IMR-90 (cell line): ENCODE measurements around the gene DLX3. TPM values are rescaled to one million over a fixed set of nuclear protein-coding genes. Genes with fewer than 3 reads are reported as not detected.
A peak's percentile ranks its signal among the peaks of the same experiment; 100 is the strongest.

ENCODE experiments used
- ATAC-seq: fragments of 200-7000 bp; cut with Tn5 transposase; 2 replicates; pipeline ENCODE4 v1.9.1; 2020; ENCODE audit warnings: low read depth, mild to moderate bottlenecking, moderate library complexity
- BruUV-seq: library from RNA; stranded (reverse); fragments of 400-500 nt; replicated peaks from 2 replicates; lab custom pipeline; 2021; lab: Mats Ljungman, UMichigan
- CTCF ChIA-PET: fragments of 300-600 bp; formaldehyde crosslinking; extraction: SDS; loops from one replicate; lab custom pipeline; 2021; ENCODE audit warnings: antibody characterized with exemption; lab: Yijun Ruan, JAX
- POLR2A ChIA-PET: fragments of 300-600 bp; sonication (Branson Sonifier 250); formaldehyde crosslinking; loops from one replicate; lab custom pipeline; 2022; ENCODE audit warnings: antibody characterized with exemption; ENCODE audit not compliant: unreplicated experiment; lab: Charles Lee
- DNase-seq: peaks from one replicate; pipeline ENCODE4 v3.0.0; 2013
- H2AFZ ChIP-seq: replicated peaks from 2 replicates; pipeline ENCODE3; 2013; ENCODE audit warnings: low read length, mild to moderate bottlenecking; ENCODE audit not compliant: poor library complexity
- H2AK5ac ChIP-seq: 2 replicates; pipeline ENCODE4 v1.6.1; 2013; ENCODE audit warnings: low read depth, low read length, inconsistent platforms
- H2AK9ac ChIP-seq: replicated peaks from 2 replicates; pipeline ENCODE3; 2013; ENCODE audit warnings: mild to moderate bottlenecking, low read depth, low read length, moderate library complexity; ENCODE audit not compliant: poor library complexity
- H2BK120ac ChIP-seq: 2 replicates; pipeline ENCODE4 v1.6.1; 2013; ENCODE audit warnings: low read depth, low read length, inconsistent platforms
- H2BK15ac ChIP-seq: 3 replicates; pipeline ENCODE4 v1.6.1; 2013; ENCODE audit warnings: low read depth, low read length, inconsistent platforms
- H2BK20ac ChIP-seq: 2 replicates; pipeline ENCODE4 v1.6.1; 2013; ENCODE audit warnings: low read depth, mild to moderate bottlenecking, inconsistent platforms, low read length, moderate library complexity
- H2BK5ac ChIP-seq: 2 replicates; pipeline ENCODE4 v1.6.1; 2013; ENCODE audit warnings: mild to moderate bottlenecking, low read depth, low read length, inconsistent platforms; ENCODE audit not compliant: poor library complexity, severe bottlenecking
- H3K14ac ChIP-seq: replicated peaks from 2 replicates; pipeline ENCODE4 v1.6.1; 2013; ENCODE audit warnings: low read depth, low read length, inconsistent platforms
- H3K18ac ChIP-seq: 2 replicates; pipeline ENCODE4 v1.6.1; 2013; ENCODE audit warnings: low read depth, low read length, control low read depth
- H3K23ac ChIP-seq: 2 replicates; pipeline ENCODE4 v1.6.1; 2013; ENCODE audit warnings: low read depth, low read length, inconsistent platforms
- H3K27ac ChIP-seq: 2 replicates; pipeline ENCODE4 v1.5.1; 2013; ENCODE audit warnings: mild to moderate bottlenecking, control low read depth, low read length; ENCODE audit not compliant: insufficient read depth
- H3K27me3 ChIP-seq: 2 replicates; pipeline ENCODE4 v1.6.1; 2013; ENCODE audit warnings: low read length; ENCODE audit not compliant: control insufficient read depth, insufficient read depth
- H3K36me3 ChIP-seq: 2 replicates; pipeline ENCODE4 v1.6.1; 2013; ENCODE audit warnings: low read length, mixed read lengths; ENCODE audit not compliant: control insufficient read depth, insufficient read depth
- H3K4ac ChIP-seq: 2 replicates; pipeline ENCODE4 v1.6.1; 2013; ENCODE audit warnings: low read depth, low read length, inconsistent platforms
- H3K4me1 ChIP-seq: 2 replicates; pipeline ENCODE4 v1.6.1; 2013; ENCODE audit warnings: low read length, mixed read lengths; ENCODE audit not compliant: control insufficient read depth, insufficient read depth
- H3K4me2 ChIP-seq: 2 replicates; pipeline ENCODE4 v1.6.1; 2013; ENCODE audit warnings: low read depth, mild to moderate bottlenecking, control low read depth, low read length, moderate library complexity
- H3K4me3 ChIP-seq: 2 replicates; pipeline ENCODE4 v1.5.1; 2013; ENCODE audit warnings: low read depth, mild to moderate bottlenecking, control low read depth, low read length, moderate library complexity; ENCODE audit not compliant: insufficient read depth
- H3K56ac ChIP-seq: 2 replicates; pipeline ENCODE4 v1.6.1; 2013; ENCODE audit warnings: low read length, inconsistent platforms; ENCODE audit not compliant: insufficient read depth; ENCODE audit errors: extremely low read depth
- H3K79me1 ChIP-seq, 2 experiments: 2 replicates each; pipeline ENCODE4 v1.6.1; 2013; ENCODE audit warnings: low read length in 2 of 2, inconsistent platforms in 1 of 2, low read depth in 1 of 2
- H3K9ac ChIP-seq: 2 replicates; pipeline ENCODE4 v1.6.1; 2013; ENCODE audit warnings: low read depth, low read length, control low read depth
- H3K9me1 ChIP-seq: 2 replicates; pipeline ENCODE4 v1.6.1; 2013; ENCODE audit warnings: low read length, inconsistent platforms; ENCODE audit not compliant: insufficient read depth
- H3K9me3 ChIP-seq: 2 replicates; pipeline ENCODE4 v1.6.1; 2013; ENCODE audit warnings: low read length; ENCODE audit not compliant: control insufficient read depth, insufficient read depth
- H4K20me1 ChIP-seq: 2 replicates; pipeline ENCODE4 v1.6.1; 2013; ENCODE audit warnings: low read length, inconsistent platforms; ENCODE audit not compliant: insufficient read depth
- H4K5ac ChIP-seq: 2 replicates; pipeline ENCODE4 v1.6.1; 2013; ENCODE audit warnings: mild to moderate bottlenecking, low read depth, low read length, control low read depth
- H4K8ac ChIP-seq, 2 experiments: 2 replicates each; pipeline ENCODE4 v1.6.1; 2013; ENCODE audit warnings: low read depth in 2 of 2, low read length in 2 of 2, control low read depth in 1 of 2, inconsistent platforms in 1 of 2
- H4K91ac ChIP-seq: 2 replicates; pipeline ENCODE4 v1.6.1; 2013; ENCODE audit warnings: low read depth, low read length, inconsistent platforms; ENCODE audit not compliant: insufficient read depth
- BHLHE40 ChIP-seq: fragments of 150-350 bp; IDR thresholded peaks from 2 replicates; pipeline ENCODE4 v1.6.1; 2016; ENCODE audit warnings: mild to moderate bottlenecking, low read depth, low read length
- FOS ChIP-seq: fragments of 150-350 bp; IDR thresholded peaks from 2 replicates; pipeline ENCODE4 v1.6.1; 2016; ENCODE audit warnings: low read depth, low read length
- MAFK ChIP-seq: IDR thresholded peaks from 2 replicates; pipeline ENCODE4 v1.6.1; 2012; ENCODE audit warnings: low read depth, low read length, improper control_type of control experiment
- NFE2L2 ChIP-seq: fragments of 150-350 bp; IDR thresholded peaks from 2 replicates; pipeline ENCODE4 v1.6.1; 2016; ENCODE audit warnings: low read depth, mild to moderate bottlenecking, low read length
- SMC3 ChIP-seq: fragments of 150-350 bp; IDR thresholded peaks from 2 replicates; pipeline ENCODE4 v1.6.1; 2016; ENCODE audit warnings: low read depth, mild to moderate bottlenecking, antibody characterized with exemption, low read length, moderate library complexity
- WGBS, 2 experiments: methylation state at CpG; one replicate each; pipeline versions ENCODE4 v1.1.5 to v1.1.7; 2013; ENCODE audit warnings: missing lambda C conversion rate in 2 of 2; ENCODE audit not compliant: insufficient read length in 1 of 2; ENCODE audit errors: extremely low coverage in 2 of 2; 5-methylcytosine and 5-hydroxymethylcytosine counted together
- dilution Hi-C: fragments of 300-500 bp; cut with HindIII; formaldehyde crosslinking; loops from one replicate; pipeline ENCODE4 v1.14.3; 2018; ENCODE audit warnings: low sequenced_read_pairs; ENCODE audit not compliant: unreplicated experiment
- in situ Hi-C: fragments of 300-500 bp; cut with MboI; formaldehyde crosslinking; loops from 3 replicates; pipeline ENCODE4 v1.14.3; 2019; ENCODE audit warnings: low sequenced_read_pairs, inconsistent platforms, mixed read lengths
- intact Hi-C: fragments of 100-400 bp; cut with micrococcal nuclease; formaldehyde crosslinking; loops from 2 replicates; pipeline ENCODE4 v1.10.0; 2022
- polyA plus RNA-seq, 3 experiments: library from polyadenylated mRNA; depleted of rRNA; stranded (reverse); fragments of >200 nt; gene quantifications; 2 replicates each; pipeline ENCODE4 v1.2.3, GENCODE V29; 2012; ENCODE audit warnings: low replicate concordance in 1 of 3
- total RNA-seq: library from RNA; depleted of rRNA; stranded (reverse); fragments of >200 nt; gene quantifications from 2 replicates; pipeline ENCODE4 v1.2.3, GENCODE V29; 2012
- TF ChIP-seq, protein P1 (sequence below): conservative IDR thresholded peaks from 2 replicates; pipeline ENCODE4 v1.5.1; 2012; ENCODE audit warnings: mild to moderate bottlenecking, low read depth, low read length, improper control_type of control experiment
- TF ChIP-seq, protein P2 (sequence below): fragments of 150-350 bp; IDR thresholded peaks from 2 replicates; pipeline ENCODE4 v1.6.1; 2017; ENCODE audit warnings: mild to moderate bottlenecking, antibody characterized with exemption, low read length, low read depth

Gene DLX3
- total and polyA plus RNA-seq, 2 of the 4 experiments (the other 2 are of a cell fraction) = not detected

DNA sequence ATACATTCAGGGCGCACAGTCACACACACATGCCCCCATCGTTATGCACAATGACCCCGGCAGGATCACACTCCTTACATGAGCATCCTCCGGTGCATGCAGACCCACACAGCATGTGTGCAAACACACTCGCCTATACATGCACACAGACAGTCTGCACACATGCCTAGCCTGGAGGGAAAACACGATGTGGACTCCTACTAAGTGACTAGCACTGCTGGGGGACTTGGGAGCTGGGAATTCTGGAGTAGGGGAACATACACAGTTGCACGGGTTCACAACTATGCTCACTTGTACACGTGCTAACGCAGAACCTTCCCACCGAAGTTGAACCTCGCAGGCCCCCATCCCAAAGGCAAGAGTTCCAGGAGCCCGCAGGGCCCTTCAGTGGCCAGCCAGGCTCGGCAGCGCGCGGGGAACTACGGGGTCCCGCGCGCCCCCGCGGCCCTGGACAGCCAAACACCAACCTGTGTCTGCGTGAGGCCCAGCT is 2.0 kb downstream of the DLX3 start:
- Histone ChIP-seq H2AK5ac (no peak overlapping the region), H3K23ac (no peak overlapping the region), H2AFZ (peak overlapping the region; percentile 67), H3K18ac (no peak overlapping the region), H3K36me3 (no peaks in the 10 kb centered on the region), H3K4ac (no peak overlapping the region), H3K27ac (no peak overlapping the region), H2BK5ac (no peak overlapping the region), H2BK15ac (no peak overlapping the region), H4K20me1 (peaks cover 7% of the 10 kb centered on the region; the same call in 1 of the 2 replicates), H3K27me3 (peaks cover 88% of the 10 kb centered on the region), H2AK9ac (no peak overlapping the region), H3K9me3 (peaks cover 2% of the 10 kb centered on the region; the same call in 1 of the 2 replicates), H3K4me1 (peaks cover 3% of the 10 kb centered on the region; the same call in 1 of the 2 replicates), H4K91ac (no peak overlapping the region), H3K79me1 (no peaks in the 10 kb centered on the region), H2BK120ac (no peak overlapping the region), H3K14ac (no peak overlapping the region), H3K4me3 (no peak overlapping the region), H3K9me1 (no peaks in the 10 kb centered on the region), H4K8ac (no peak overlapping the region), H3K56ac (no peak overlapping the region), H3K4me2 (no peak overlapping the region; the same call in 1 of the 2 replicates), H3K9ac (no peak overlapping the region), H2BK20ac (no peak overlapping the region), H4K5ac (no peak overlapping the region)
- in situ Hi-C loops = loop anchor here (10.0 kb wide), 1 partner anchor 288 kb away; the partner anchor contains the start of gene SLC35B1
- POLR2A ChIA-PET = no interaction called here
- ATAC-seq (no peak), DNase-seq (no peak)
- 15% methylated on average over 7 of the region's 23 CpGs; no CpG with 5 or more reads in 1 of the 2 experiments for WGBS, 2 experiments
- dilution Hi-C loops = no loop called here
- CTCF ChIA-PET = no interaction called here
- no TSS peak for BruUV-seq
- no peak for TF ChIP-seq NFE2L2
- TF ChIP-seq BHLHE40 = no peak
- no peak for TF ChIP-seq MAFK
- TF ChIP-seq, protein P1, sequence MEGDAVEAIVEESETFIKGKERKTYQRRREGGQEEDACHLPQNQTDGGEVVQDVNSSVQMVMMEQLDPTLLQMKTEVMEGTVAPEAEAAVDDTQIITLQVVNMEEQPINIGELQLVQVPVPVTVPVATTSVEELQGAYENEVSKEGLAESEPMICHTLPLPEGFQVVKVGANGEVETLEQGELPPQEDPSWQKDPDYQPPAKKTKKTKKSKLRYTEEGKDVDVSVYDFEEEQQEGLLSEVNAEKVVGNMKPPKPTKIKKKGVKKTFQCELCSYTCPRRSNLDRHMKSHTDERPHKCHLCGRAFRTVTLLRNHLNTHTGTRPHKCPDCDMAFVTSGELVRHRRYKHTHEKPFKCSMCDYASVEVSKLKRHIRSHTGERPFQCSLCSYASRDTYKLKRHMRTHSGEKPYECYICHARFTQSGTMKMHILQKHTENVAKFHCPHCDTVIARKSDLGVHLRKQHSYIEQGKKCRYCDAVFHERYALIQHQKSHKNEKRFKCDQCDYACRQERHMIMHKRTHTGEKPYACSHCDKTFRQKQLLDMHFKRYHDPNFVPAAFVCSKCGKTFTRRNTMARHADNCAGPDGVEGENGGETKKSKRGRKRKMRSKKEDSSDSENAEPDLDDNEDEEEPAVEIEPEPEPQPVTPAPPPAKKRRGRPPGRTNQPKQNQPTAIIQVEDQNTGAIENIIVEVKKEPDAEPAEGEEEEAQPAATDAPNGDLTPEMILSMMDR = no peak
- TF ChIP-seq SMC3 = no peak
- TF ChIP-seq, protein P2, sequence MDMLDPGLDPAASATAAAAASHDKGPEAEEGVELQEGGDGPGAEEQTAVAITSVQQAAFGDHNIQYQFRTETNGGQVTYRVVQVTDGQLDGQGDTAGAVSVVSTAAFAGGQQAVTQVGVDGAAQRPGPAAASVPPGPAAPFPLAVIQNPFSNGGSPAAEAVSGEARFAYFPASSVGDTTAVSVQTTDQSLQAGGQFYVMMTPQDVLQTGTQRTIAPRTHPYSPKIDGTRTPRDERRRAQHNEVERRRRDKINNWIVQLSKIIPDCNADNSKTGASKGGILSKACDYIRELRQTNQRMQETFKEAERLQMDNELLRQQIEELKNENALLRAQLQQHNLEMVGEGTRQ = no peak
- TF ChIP-seq FOS = no peak
- intact Hi-C loops = no loop called here
